ENCODE data around the gene NCKAP1. TPM values are rescaled to one million over a fixed set of nuclear protein-coding genes. Genes with fewer than 3 reads are reported as not detected.

Gene NCKAP1
- total and polyA plus RNA-seq, 2 donors (not counting 3 experiments of a cell fraction or from before 2014, with no cell fraction given): 49.4 to 130 TPM

GRCh38 chr2:182917924-182918323 lies 120.3 kb downstream of the NCKAP1 start:
- ChIA-PET POLR2A (no interaction called here), CTCF (interaction anchor here (1.1 to 2.0 kb wide), 3 partner anchors 8 to 62 kb away, joined by 3 to 5 read pairs (median 5); no protein-coding TSS in a partner anchor)
- no TSS peak for BruUV-seq (replicated peaks)
- no peak for TF ChIP-seq CTCF (IDR thresholded peaks at IDR 0.05; ENCODE audit: extremely low read depth in 1 of 2, insufficient read depth in 1 of 2, low read depth in 1 of 2, low read length in 2 of 2)
- no peak for TF ChIP-seq EZH2 (IDR thresholded peaks at IDR 0.05; ENCODE audit: borderline replicate concordance, low read depth, low read length, severe bottlenecking)
- no peak for TF ChIP-seq MAX (IDR thresholded peaks at IDR 0.05; ENCODE audit: insufficient read depth, insufficient read length)
- no peak for TF ChIP-seq GATA2 (IDR thresholded peaks at IDR 0.05; ENCODE audit: insufficient read depth, insufficient read length, low read depth, low read length)
- no peak for TF ChIP-seq MYC (IDR thresholded peaks at IDR 0.05; ENCODE audit: low read depth, low read length)
- no peak for TF ChIP-seq JUN (IDR thresholded peaks at IDR 0.05; ENCODE audit: borderline replicate concordance, insufficient read depth, insufficient read length, low read depth)
- TF ChIP-seq POLR2AphosphoS5 (IDR thresholded peaks at IDR 0.05; ENCODE audit: insufficient read depth, low read depth, low read length): no peak
- TF ChIP-seq POLR2A (IDR thresholded peaks at IDR 0.05; ENCODE audit: low read depth, low read length): no peak
- TF ChIP-seq FOS (IDR thresholded peaks at IDR 0.05; ENCODE audit: borderline replicate concordance, insufficient read depth, low read length): no peak
- no peaks in the 10 kb centered on the region for H3K4me1 ChIP-seq (ENCODE audit: control insufficient read depth, extremely low read depth, insufficient read depth, low read length)
- peaks cover 2% of the 10 kb centered on the region for H4K20me1 ChIP-seq (replicated peaks; ENCODE audit: control insufficient read depth, extremely low read depth, insufficient read depth, low read length)
- intact Hi-C loops (cut with micrococcal nuclease) (no loop called here), dilution Hi-C loops (cut with MboI; ENCODE audit: extremely low pct_ligation_motif_present, low sequenced_read_pairs) (no loop called here)
- DNase-seq (ENCODE audit: low read depth, low spot score) (no peak), FAIRE-seq (no peak)
- H3K27me3 ChIP-seq (ENCODE audit: control insufficient read depth in 2 of 2, insufficient read depth in 2 of 2, low read length in 2 of 2): no peaks in the 10 kb centered on the region
- H3K9me3 ChIP-seq (replicated peaks; ENCODE audit: control insufficient read depth, insufficient read depth, low read length): no peaks in the 10 kb centered on the region
- H3K4me3 ChIP-seq (replicated peaks in 1 of 3; ENCODE audit: insufficient read depth in 1 of 3, low read depth in 1 of 3, low read length in 3 of 3): no peak overlapping the region
- H3K4me2 ChIP-seq (ENCODE audit: insufficient read depth, low read length): no peak overlapping the region
- no peaks in the 10 kb centered on the region for H3K79me2 ChIP-seq (ENCODE audit: control insufficient read depth, insufficient read depth, low read length)
- no peak overlapping the region for H2AFZ ChIP-seq (ENCODE audit: low read depth, low read length)
- H3K9me1 ChIP-seq (replicated peaks; ENCODE audit: control insufficient read depth, extremely low read depth, insufficient read depth, low read length): no peaks in the 10 kb centered on the region
- no peak overlapping the region for H3K9ac ChIP-seq (replicated peaks; ENCODE audit: extremely low read depth, insufficient read depth, low read length)
- H3K27ac ChIP-seq (ENCODE audit: insufficient read depth, low read depth, low read length): no peak overlapping the region
- H3K36me3 ChIP-seq (ENCODE audit: control insufficient read depth in 2 of 2, extremely low read depth in 1 of 2, insufficient read depth in 2 of 2, low read length in 2 of 2): peaks cover 0 to 9% of the 10 kb centered on the region in 2 experiments

All from endothelial cell of umbilical vein (primary cell).